WTC11 (cell line): ENCODE results near the gene TIMM29. TPM values are rescaled to one million over a fixed set of nuclear protein-coding genes. Genes with fewer than 3 reads are reported as not detected.
A peak's percentile ranks its signal among the peaks of the same experiment; 100 is the strongest.

Experiments used
- ATAC-seq: fragments of 200-7000 bp; cut with Tn5 transposase; 2 replicates; pipeline ENCODE4 v1.10.0; 2021; ENCODE audit warnings: mild to moderate bottlenecking, moderate library complexity
- CTCF ChIA-PET: fragments of 300-600 bp; sonication (Branson Sonifier 250); formaldehyde crosslinking; loops from one replicate; lab custom pipeline; 2021; ENCODE audit warnings: antibody characterized with exemption; lab: Charles Lee
- POLR2A ChIA-PET: fragments of 350-600 bp; sonication (Branson Sonifier 250); formaldehyde crosslinking; loops from one replicate; lab custom pipeline; 2021; ENCODE audit warnings: antibody characterized with exemption; lab: Charles Lee
- DNase-seq: peaks from one replicate; pipeline ENCODE4 v3.0.0; 2021; ENCODE audit warnings: low spot score
- H3K27ac Mint-ChIP-seq: 2 replicates; pipeline ENCODE4 v1.8.0; 2021; ENCODE audit warnings: mixed read lengths
- H3K27me3 Mint-ChIP-seq: 2 replicates; pipeline ENCODE4 v1.8.0; 2021; ENCODE audit warnings: low read depth, mild to moderate bottlenecking, moderate library complexity, mixed read lengths
- H3K36me3 Mint-ChIP-seq: 2 replicates; pipeline ENCODE4 v1.8.0; 2021; ENCODE audit warnings: mixed read lengths
- H3K4me1 Mint-ChIP-seq: 2 replicates; pipeline ENCODE4 v1.8.0; 2022; ENCODE audit warnings: mixed read lengths
- H3K4me3 Mint-ChIP-seq: 2 replicates; pipeline ENCODE4 v1.8.0; 2021; ENCODE audit warnings: mild to moderate bottlenecking, moderate library complexity, mixed read lengths
- H3K9me3 Mint-ChIP-seq: 2 replicates; pipeline ENCODE4 v1.8.0; 2021; ENCODE audit warnings: mixed read lengths
- ATF1 ChIP-seq: sonication (generic); formaldehyde crosslinking; IDR thresholded peaks from 2 replicates; pipeline ENCODE4 v1.8.1; 2023; ENCODE audit warnings: mild to moderate bottlenecking, moderate library complexity, missing genetic modification reagents
- CBFB ChIP-seq: sonication (generic); formaldehyde crosslinking; IDR thresholded peaks from 2 replicates; pipeline ENCODE4 v1.8.1; 2022; ENCODE audit warnings: mild to moderate bottlenecking, low read depth, missing genetic modification reagents
- CREB1 ChIP-seq: sonication (generic); formaldehyde crosslinking; IDR thresholded peaks from 2 replicates; pipeline ENCODE4 v1.8.0; 2023; ENCODE audit warnings: mild to moderate bottlenecking, missing genetic modification reagents
- E2F4 ChIP-seq: sonication (generic); formaldehyde crosslinking; IDR thresholded peaks from 2 replicates; pipeline ENCODE4 v1.8.1; 2022; ENCODE audit warnings: low read depth, mild to moderate bottlenecking, moderate library complexity, missing genetic modification reagents, borderline replicate concordance
- EMX1 ChIP-seq: fragments of 250-450 bp; sonication (Bioruptor Pico); IDR thresholded peaks from 2 replicates; pipeline ENCODE4 v1.8.0; 2021; ENCODE audit warnings: mild to moderate bottlenecking
- ETV6 ChIP-seq: sonication (generic); formaldehyde crosslinking; IDR thresholded peaks from 2 replicates; pipeline ENCODE4 v1.8.1; 2022; ENCODE audit warnings: mild to moderate bottlenecking, missing genetic modification reagents
- GABPB1 ChIP-seq: sonication (generic); formaldehyde crosslinking; IDR thresholded peaks from 2 replicates; pipeline ENCODE4 v1.8.1; 2023; ENCODE audit warnings: mild to moderate bottlenecking, missing genetic modification reagents
- NR1H2 ChIP-seq: sonication (generic); formaldehyde crosslinking; IDR thresholded peaks from 2 replicates; pipeline ENCODE4 v1.9.0; 2021; ENCODE audit warnings: mild to moderate bottlenecking, moderate library complexity, missing genetic modification reagents
- OVOL2 ChIP-seq: fragments of 250-450 bp; sonication (Bioruptor Pico); IDR thresholded peaks from 2 replicates; pipeline ENCODE4 v1.9.0; 2021; ENCODE audit warnings: mild to moderate bottlenecking, borderline replicate concordance
- RORB ChIP-seq: fragments of 250-450 bp; sonication (Bioruptor Pico); IDR thresholded peaks from 2 replicates; pipeline ENCODE4 v1.9.0; 2021; ENCODE audit warnings: mild to moderate bottlenecking
- SMAD3 ChIP-seq: sonication (generic); formaldehyde crosslinking; IDR thresholded peaks from 2 replicates; pipeline ENCODE4 v1.8.0; 2022; ENCODE audit warnings: missing genetic modification reagents, mild to moderate bottlenecking, borderline replicate concordance
- TP53 ChIP-seq: sonication (generic); formaldehyde crosslinking; IDR thresholded peaks from 2 replicates; pipeline ENCODE4 v1.8.1; 2023; ENCODE audit warnings: mild to moderate bottlenecking, missing genetic modification reagents
- USF1 ChIP-seq: sonication (generic); formaldehyde crosslinking; IDR thresholded peaks from 2 replicates; pipeline ENCODE4 v1.8.0; 2022; ENCODE audit warnings: mild to moderate bottlenecking, missing genetic modification reagents
- ZBTB43 ChIP-seq: sonication (generic); formaldehyde crosslinking; IDR thresholded peaks from 2 replicates; pipeline ENCODE4 v1.8.1; 2023; ENCODE audit warnings: mild to moderate bottlenecking, missing genetic modification reagents
- ZNF121 ChIP-seq: sonication (generic); formaldehyde crosslinking; IDR thresholded peaks from 2 replicates; pipeline ENCODE4 v1.8.0; 2023; ENCODE audit warnings: missing genetic modification reagents
- ZNF281 ChIP-seq: sonication (generic); formaldehyde crosslinking; IDR thresholded peaks from 2 replicates; pipeline ENCODE4 v1.8.0; 2023; ENCODE audit warnings: mild to moderate bottlenecking, missing genetic modification reagents
- ZNF396 ChIP-seq: fragments of 250-450 bp; sonication (Bioruptor Pico); IDR thresholded peaks from 2 replicates; pipeline ENCODE4 v1.8.0; 2021; ENCODE audit warnings: mild to moderate bottlenecking, moderate library complexity, borderline replicate concordance
- ZNF416 ChIP-seq: fragments of 250-450 bp; sonication (Bioruptor Pico); IDR thresholded peaks from 2 replicates; pipeline ENCODE4 v1.9.0; 2021; ENCODE audit warnings: mild to moderate bottlenecking, inconsistent platforms
- ZNF425 ChIP-seq: fragments of 250-450 bp; sonication (Bioruptor Pico); conservative IDR thresholded peaks from 2 replicates; pipeline ENCODE4 v1.9.0; 2021; ENCODE audit warnings: mild to moderate bottlenecking
- ZSCAN18 ChIP-seq: fragments of 250-450 bp; sonication (Bioruptor Pico); IDR thresholded peaks from 2 replicates; pipeline ENCODE4 v2.1.2; 2022; ENCODE audit warnings: mild to moderate bottlenecking, moderate library complexity
- total RNA-seq: library from RNA; stranded (reverse); gene quantifications from 3 replicates; pipeline ENCODE4 v1.2.3, GENCODE V29; 2021

The TIMM29 gene
- total RNA-seq, 1 experiment from 2014 or later = 33.8 TPM

- DNase-seq (no peak), ATAC-seq (no peak)
- POLR2A ChIA-PET = interaction anchor here (0.5 to 1.0 kb wide), 3 partner anchors 68 to 690 kb away, joined by 4 to 5 read pairs (median 4); no protein-coding TSS in a partner anchor
- H3K27ac Mint-ChIP-seq = peak overlapping the region; percentile 78; the same call in 1 of the 2 replicates
- peaks cover 45% of the 10 kb centered on the region for H3K4me1 Mint-ChIP-seq
- no peaks in the 10 kb centered on the region for H3K9me3 Mint-ChIP-seq
- no peak overlapping the region for H3K4me3 Mint-ChIP-seq
- TF ChIP-seq RORB (CRISPR knock-in tag) (no peak), SMAD3 (no peak), GABPB1 (CRISPR knock-in tag) (no peak), OVOL2 (CRISPR knock-in tag) (no peak), ZBTB43 (no peak), USF1 (CRISPR knock-in tag) (no peak), ZNF281 (CRISPR knock-in tag) (no peak), ZNF416 (CRISPR knock-in tag) (no peak), ZNF425 (no peak), E2F4 (CRISPR knock-in tag) (no peak), ZSCAN18 (CRISPR knock-in tag) (no peak), TP53 (no peak), ATF1 (CRISPR knock-in tag) (no peak), ZNF396 (CRISPR knock-in tag) (no peak), EMX1 (no peak), CBFB (CRISPR knock-in tag) (no peak), ETV6 (CRISPR knock-in tag) (no peak), CREB1 (CRISPR knock-in tag) (no peak), ZNF121 (no peak), NR1H2 (no peak)
- CTCF ChIA-PET = interaction anchor here (1.5 to 4.8 kb wide), 2 partner anchors 25 to 327 kb away, joined by 4 to 28 read pairs; no protein-coding TSS in a partner anchor
- H3K27me3 Mint-ChIP-seq = no peaks in the 10 kb centered on the region
- 0 out of 2 replicates have a peak, but pooled peaks cover 5% of the 10 kb centered on the region for H3K36me3 Mint-ChIP-seq
Observed at GRCh38 chr19:10966809-10967208, 38.2 kb downstream of the TIMM29 start.
